GM18870 (cell line): Measurements from ENCODE around the gene TMEM141.
"Not testable (repeated sequence)": the region's sequence is repeated elsewhere in the genome, so short reads cannot be mapped to it uniquely, and the experiment has no call there.

ENCODE experiments used
- ATAC-seq: cut with Tn5 transposase; IDR thresholded peaks from one replicate; pipeline ENCODE4 v1.9.1; 2021; ENCODE audit warnings: moderate library complexity; ENCODE audit not compliant: unreplicated experiment

TMEM141 gene

GRCh38 chr9:136793086-136793946 lies 2.2 kb downstream of the TMEM141 start:
- ATAC-seq, result no peak

GRCh38 chr9:136794281-136794999 lies 3.3 kb downstream of the TMEM141 start:
- ATAC-seq, result no peak

DNA sequence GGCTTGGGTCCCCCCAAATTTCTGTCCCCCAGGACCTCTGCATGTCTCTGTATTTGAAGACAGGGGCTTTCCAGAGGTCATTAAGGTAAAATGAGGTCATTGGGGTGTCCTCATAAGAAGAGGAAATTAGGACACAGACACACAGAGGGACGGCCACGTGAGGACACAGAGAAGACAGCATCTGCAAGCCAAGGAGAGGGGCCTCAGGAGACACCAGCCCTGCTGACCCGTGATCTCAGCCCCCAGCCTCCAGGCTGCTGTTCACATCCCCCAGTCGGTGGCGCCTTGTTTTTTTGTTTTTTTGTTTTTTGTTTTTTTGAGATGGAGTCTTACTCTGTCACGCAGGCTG lies 3.8 kb downstream of the TMEM141 start:
- ATAC-seq, result no peak

- ATAC-seq, result no peak
Measured at GRCh38 chr9:136796238-136796774, 5.2 kb downstream of the TMEM141 start, which contains the start of gene CCDC183. Gene CCDC183 (plus strand): TSS chr9:136796338. CDS start chr9:136796398, 60 bp downstream.

DNA sequence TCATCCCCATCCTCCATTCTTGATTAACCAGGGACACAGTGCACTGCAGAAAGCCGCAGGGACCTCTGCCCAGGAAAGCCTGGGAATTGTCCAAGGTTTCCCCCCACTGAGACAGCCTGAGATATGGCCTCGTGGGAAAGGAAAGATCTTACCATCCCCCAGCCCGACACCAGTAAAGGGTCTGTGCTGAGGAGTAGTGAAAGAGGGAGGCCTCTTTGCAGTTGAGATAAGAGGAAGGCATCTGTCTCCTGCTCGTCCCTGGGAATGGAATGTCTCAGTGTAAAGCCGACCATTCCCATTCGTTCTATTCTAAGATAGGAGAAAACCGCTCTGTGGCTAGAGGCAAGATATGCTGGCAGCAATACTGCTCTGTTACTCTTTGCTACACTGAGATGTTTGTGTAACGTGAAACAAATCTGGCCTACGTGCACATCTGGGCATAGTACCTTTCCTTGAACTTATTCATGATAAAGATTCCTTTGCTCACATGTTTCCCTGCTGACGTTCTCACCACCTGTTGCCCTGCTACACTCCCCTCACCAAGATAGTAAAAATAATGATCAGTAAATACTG lies 5.7 kb downstream of the TMEM141 start:
- not testable (repeated sequence) for ATAC-seq

DNA sequence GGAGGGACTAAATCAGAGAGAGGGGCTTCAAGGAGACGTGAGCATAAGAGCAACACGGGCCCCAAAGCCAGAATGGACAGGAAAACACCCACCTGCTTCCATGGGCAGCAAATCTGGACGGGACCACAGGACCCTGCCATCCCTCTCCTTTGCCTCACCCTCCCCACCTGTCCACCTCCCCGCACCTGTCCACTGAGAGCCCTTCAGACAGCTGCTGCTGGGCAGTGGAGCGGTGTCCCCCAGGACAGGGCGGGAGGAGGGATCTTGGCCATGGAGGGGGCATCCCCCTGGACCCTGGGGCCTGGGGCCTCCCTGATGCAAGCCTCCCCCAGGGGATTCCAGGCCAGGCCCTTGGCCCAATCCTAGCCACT lies 7.5 kb downstream of the TMEM141 start:
- no peak for ATAC-seq

GRCh38 chr9:136799079-136799853 lies 8.1 kb downstream of the TMEM141 start:
- no peak for ATAC-seq

- ATAC-seq, result no peak
Measured at GRCh38 chr9:136799854-136800657, 8.9 kb downstream of the TMEM141 start.

- ATAC-seq, result no peak
Measured at GRCh38 chr9:136802321-136802720, 11.2 kb downstream of the TMEM141 start.

GRCh38 chr9:136803009-136803550 lies 11.9 kb downstream of the TMEM141 start:
- ATAC-seq, result not testable (repeated sequence)

DNA sequence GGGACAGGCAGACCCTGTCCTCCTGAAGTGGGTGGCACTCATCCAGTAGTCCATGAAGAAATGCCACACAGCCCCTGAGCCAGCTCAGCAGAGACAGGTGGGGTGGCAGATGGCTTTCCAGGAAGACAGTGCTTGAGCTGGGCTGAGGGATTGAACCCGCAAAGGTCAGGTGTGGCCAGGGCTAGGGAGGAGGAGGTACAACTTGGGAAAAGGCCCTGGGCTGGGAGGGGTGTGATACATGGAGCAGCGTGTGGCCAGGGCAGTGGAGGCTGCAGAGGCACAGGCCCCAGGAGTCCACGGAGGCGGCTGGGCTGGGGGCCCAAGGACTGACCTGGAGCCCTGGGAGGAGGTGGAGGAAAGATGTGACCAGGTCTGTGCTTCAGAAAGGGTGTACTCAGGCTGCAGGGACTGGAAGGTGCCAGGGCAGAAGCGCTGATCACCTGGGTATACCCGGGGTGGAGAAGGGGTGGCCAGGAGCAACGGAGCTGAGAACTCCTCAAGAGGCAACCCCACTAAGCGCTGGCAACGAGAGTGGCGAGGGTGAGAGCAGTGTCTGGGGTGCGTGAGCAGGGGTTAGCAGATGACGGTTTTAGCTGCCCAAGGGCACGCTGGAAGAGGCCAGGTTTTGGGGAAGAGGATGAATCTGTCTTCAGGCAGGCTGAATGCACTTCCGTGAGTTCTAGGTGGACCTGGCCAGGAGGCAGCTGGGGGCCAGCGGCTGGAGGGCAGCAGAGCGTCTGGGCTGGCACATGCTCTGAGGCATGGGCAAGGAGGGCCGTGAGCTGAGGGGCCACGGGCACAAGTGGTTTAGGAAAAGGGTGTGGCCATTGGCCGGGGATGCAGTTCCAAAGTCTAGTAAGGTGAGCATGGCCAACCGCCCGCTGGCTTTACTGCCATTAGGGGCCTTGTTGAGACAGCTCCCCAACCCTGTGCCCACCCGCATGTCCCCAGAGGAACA lies 12.7 kb downstream of the TMEM141 start:
- no peak for ATAC-seq

- no peak for ATAC-seq
Measured at GRCh38 chr9:136804509-136805206, 13.5 kb downstream of the TMEM141 start.

- no peak for ATAC-seq
Measured at GRCh38 chr9:136805207-136805740, 14.1 kb downstream of the TMEM141 start.

DNA sequence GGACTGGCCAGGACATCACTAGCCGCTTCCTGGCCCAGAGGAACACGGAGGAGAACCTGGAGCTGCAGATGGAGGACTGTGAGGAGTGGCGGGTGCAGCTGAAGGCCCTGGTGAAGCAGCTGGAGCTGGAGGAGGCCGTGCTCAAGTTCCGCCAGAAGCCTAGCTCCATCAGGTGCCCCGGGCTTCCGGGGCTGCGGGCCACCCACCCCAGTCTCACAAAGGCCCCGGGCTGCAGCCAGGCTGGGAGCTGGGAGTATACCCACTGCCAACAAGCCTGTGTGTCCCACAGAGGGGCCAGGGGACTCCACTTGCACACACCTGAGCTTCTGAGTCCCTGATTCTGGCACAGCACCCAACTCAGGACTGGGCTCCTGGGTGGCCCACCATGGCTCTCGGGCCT lies 14.9 kb downstream of the TMEM141 start:
- no peak for ATAC-seq

DNA sequence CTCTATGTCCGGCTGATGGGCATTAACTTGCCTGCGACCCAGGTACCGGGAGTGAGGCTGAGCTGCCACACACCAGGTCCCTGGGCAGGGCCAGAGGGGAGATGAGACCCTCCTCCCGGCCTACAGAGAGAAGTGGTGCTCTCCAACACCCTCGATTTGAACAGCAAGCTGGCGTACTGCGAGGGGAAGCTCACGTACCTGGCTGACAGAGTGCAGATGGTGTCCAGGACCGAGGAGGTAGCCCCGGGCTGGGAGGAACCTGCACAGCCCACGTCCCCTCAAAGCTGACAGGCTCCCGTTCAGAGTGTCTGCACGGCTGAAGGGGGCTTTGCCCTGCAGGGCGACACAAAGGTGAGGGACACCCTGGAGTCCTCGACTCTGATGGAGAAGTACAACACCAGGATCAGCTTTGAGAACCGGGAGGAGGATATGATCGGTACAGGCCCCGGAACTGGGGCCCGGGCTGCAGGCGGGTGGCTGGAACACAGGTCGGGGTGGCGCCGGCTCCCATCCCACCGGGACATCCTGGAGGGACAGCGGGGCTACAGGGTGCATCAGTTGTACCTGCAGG lies 15.6 kb downstream of the TMEM141 start:
- no peak for ATAC-seq

DNA sequence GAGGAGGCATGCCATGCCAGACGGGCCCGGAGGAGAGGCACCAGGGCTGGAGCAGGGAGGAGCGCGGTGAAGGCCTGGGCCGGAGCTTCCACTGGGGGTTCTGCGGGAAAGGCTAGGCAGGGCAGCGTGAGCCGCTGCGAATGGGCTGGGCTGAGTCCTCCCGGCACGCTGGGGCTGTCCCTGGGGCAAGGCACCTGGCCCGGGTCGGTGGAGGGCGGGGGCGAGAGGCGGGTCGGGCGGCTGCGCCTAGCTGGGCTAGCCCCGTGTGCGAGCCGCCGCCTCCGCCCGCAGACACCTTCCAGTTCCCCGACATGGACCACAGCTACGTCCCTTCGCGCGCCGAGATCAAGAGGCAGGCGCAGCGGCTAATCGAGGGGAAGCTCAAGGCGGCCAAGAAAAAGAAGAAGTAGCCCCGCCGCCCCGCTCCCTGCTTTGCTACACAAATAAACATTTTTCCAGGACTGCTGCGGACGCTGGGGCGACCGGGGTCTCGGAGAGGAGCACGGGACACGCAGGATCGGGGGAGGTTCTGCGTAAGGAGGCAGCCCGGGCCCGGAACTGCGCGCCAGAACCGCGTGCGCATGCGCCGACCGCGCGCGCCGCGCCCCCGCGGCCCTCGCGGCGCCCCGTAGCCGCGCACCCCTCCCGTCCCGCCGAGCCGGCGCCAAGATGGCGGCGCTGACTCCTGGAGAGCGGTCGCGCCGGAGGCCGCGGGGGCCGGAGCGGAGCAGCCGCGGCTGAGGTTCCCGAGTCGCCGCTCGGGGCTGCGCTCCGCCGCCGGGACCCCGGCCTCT lies 16.3 kb downstream of the TMEM141 start, which contains the start of gene RABL6:
Gene RABL6, plus strand, starts transcription at position 668 of the 794 bp plus-strand sequence. CDS start 249 bp downstream, outside the sequence.
- ATAC-seq, result no peak
